AG04449 (cell line): ENCODE data around the gene OXNAD1.

Source experiments
- CTCF ChIA-PET: fragments of 350-600 bp; formaldehyde crosslinking; extraction: SDS; loops from one replicate; lab custom pipeline; 2021; ENCODE audit warnings: antibody characterized with exemption; lab: Yijun Ruan, JAX
- POLR2A ChIA-PET: fragments of 400-600, 350-600 bp; formaldehyde crosslinking; extraction: SDS; loops from one replicate; lab custom pipeline; 2020; ENCODE audit warnings: antibody characterized with exemption, inconsistent platforms; lab: Yijun Ruan, JAX
- DNase-seq: peaks from one replicate; pipeline ENCODE4 v3.0.0-alpha.2; 2010; ENCODE audit warnings: low read depth, low spot score
- H3K4me3 ChIP-seq: 2 replicates; pipeline ENCODE4 v1.5.1; 2011; ENCODE audit warnings: low read depth, mild to moderate bottlenecking, control low read depth, low read length
- CTCF ChIP-seq: IDR thresholded peaks from one replicate; pipeline ENCODE4 v1.5.1; 2011; ENCODE audit warnings: mild to moderate bottlenecking, moderate library complexity, low read length, control low read depth, inconsistent platforms; ENCODE audit not compliant: insufficient read depth; ENCODE audit errors: missing control alignments

The OXNAD1 gene

GRCh38 chr3:16332904-16333426 is 68.0 kb downstream of the OXNAD1 start:
- peak; percentile 53 for DNase-seq
- ChIA-PET CTCF (interaction anchor here (0.7 to 1.6 kb wide), 5 partner anchors 10 to 219 kb away, joined by 3 to 5 read pairs (median 4); no protein-coding TSS in a partner anchor), POLR2A (no interaction called here)
- no peak for TF ChIP-seq CTCF
- no peak overlapping the region for H3K4me3 ChIP-seq

GRCh38 chr3:16334909-16335308 is 69.9 kb downstream of the OXNAD1 start:
- no peak overlapping the region for H3K4me3 ChIP-seq
- TF ChIP-seq CTCF: no peak
- DNase-seq: no peak
- ChIA-PET CTCF (interaction anchor here (1.1 kb wide), 1 partner anchor 12 kb away, joined by 4 read pairs; no protein-coding TSS in a partner anchor), POLR2A (no interaction called here)

- TF ChIP-seq CTCF: no peak
- ChIA-PET CTCF (interaction anchor here (1.1 kb wide), 1 partner anchor 12 kb away, joined by 4 read pairs; no protein-coding TSS in a partner anchor), POLR2A (no interaction called here)
- DNase-seq: no peak
- no peak overlapping the region for H3K4me3 ChIP-seq
Observed at GRCh38 chr3:16335333-16335732, 70.3 kb downstream of the OXNAD1 start.

GRCh38 chr3:16335772-16336645 is 71.0 kb downstream of the OXNAD1 start:
- POLR2A ChIA-PET: no interaction called here
- DNase-seq: no peak
- CTCF ChIA-PET: interaction anchor here (1.0 to 1.6 kb wide), 2 partner anchors 17 to 180 kb away, joined by 4 to 6 read pairs; no protein-coding TSS in a partner anchor
- no peak for TF ChIP-seq CTCF
- no peak overlapping the region for H3K4me3 ChIP-seq

- ChIA-PET POLR2A (no interaction called here), CTCF (interaction anchor here (1.0 to 1.6 kb wide), 2 partner anchors 16 to 179 kb away, joined by 4 to 6 read pairs; no protein-coding TSS in a partner anchor)
Observed at GRCh38 chr3:16336825-16337224, 71.8 kb downstream of the OXNAD1 start.

More at GRCh38 chr3:16336825-16337224, 71.8 kb downstream of the OXNAD1 start:
- H3K4me3 ChIP-seq: no peak overlapping the region
- no peak for TF ChIP-seq CTCF
- no peak for DNase-seq
